Adrenal gland (tissue), 12 donors: ENCODE data around the gene POT1. TPM values are rescaled to one million over a fixed set of nuclear protein-coding genes. Genes with fewer than 3 reads are reported as not detected.

Experiments used
- DNase-seq, 7 donors: peaks; one replicate each; pipeline ENCODE4 v3.0.0-alpha.2; 2019 to 2020
- H3K27ac ChIP-seq, 5 donors: fragments of 200-600 bp; sonication (generic) in 4 of 5; 1 replicate in 3 of 5; 2 replicates in 2 of 5; pipeline versions ENCODE4 v1.5.1 to v1.8.0; 2016 to 2020; ENCODE audit warnings: mild to moderate bottlenecking in 1 of 5
- H3K27me3 ChIP-seq: fragments of 200-600 bp; 2 replicates; pipeline ENCODE4 v1.8.0; 2021
- H3K36me3 ChIP-seq, 2 donors: fragments of 200-600 bp; replicated peaks in 1 of 2; 1 replicate in 1 of 2; 2 replicates in 1 of 2; pipeline versions ENCODE4 v1.5.1 to v1.8.0; 2018 to 2022
- H3K4me1 ChIP-seq, 2 donors: fragments of 200-600 bp; replicated peaks in 1 of 2; 1 replicate in 1 of 2; 2 replicates in 1 of 2; pipeline versions ENCODE4 v1.5.1 to v1.8.0; 2018 to 2021
- H3K4me3 ChIP-seq, 4 donors: fragments of 200-600 bp; sonication (generic) in 3 of 4; one replicate each; pipeline ENCODE4 v1.5.1; 2016 to 2018
- H3K9me3 ChIP-seq, 3 donors: fragments of 200-600 bp; sonication (generic) in 1 of 3; replicated peaks in 1 of 3; 1 replicate in 2 of 3; 2 replicates in 1 of 3; pipeline versions ENCODE4 v1.5.1 to v1.8.0; 2016 to 2021
- CTCF ChIP-seq, 6 experiments: fragments of 450-650 bp in 4 of 6; fragments of 200-600 bp in 2 of 6; sonication (generic) in 1 of 6; IDR thresholded peaks; 1 replicate in 5 of 6; 2 replicates in 1 of 6; pipeline versions ENCODE4 v1.5.1 to v1.8.0; 2016 to 2021; ENCODE audit warnings: antibody characterized with exemption in 6 of 6, mild to moderate bottlenecking in 2 of 6, moderate library complexity in 1 of 6
- POLR2A ChIP-seq, 2 donors: fragments of 450-650 bp; IDR thresholded peaks; one replicate each; pipeline ENCODE4 v1.6.1; 2017; ENCODE audit warnings: antibody characterized with exemption in 2 of 2, mild to moderate bottlenecking in 2 of 2, moderate library complexity in 1 of 2
- WGBS, 4 donors: extraction: QIAGEN DNeasy Blood & Tissue Kit in 2 of 4; methylation state at CpG; one replicate each; pipeline versions ENCODE4 v1.1.5 to v1.1.7; 2013 to 2017; 5-methylcytosine and 5-hydroxymethylcytosine counted together
- intact Hi-C, 2 donors: fragments of 100-400 bp; cut with DNase I; formaldehyde crosslinking; loops; one replicate each; pipeline versions ENCODE4 v1.14.1 to v1.15.0; 2022 to 2023
- polyA plus RNA-seq, 3 donors: library from polyadenylated mRNA; stranded (reverse); fragments of 200-250 nt in 2 of 3; fragments of 350-450 nt in 1 of 3; fragmentation: Illumina TruSeq in 1 of 3; extraction: RNeasy Lipid Tissue Mini Kit (QIAGEN cat#74804) in 1 of 3; gene quantifications; one replicate each; pipeline ENCODE4 v1.2.3, GENCODE V29; 2013 to 2014
- total RNA-seq, 9 donors: library from RNA; depleted of rRNA in 4 of 9; stranded (reverse); fragments of >200 nt in 4 of 9; fragments of 120-200 nt in 1 of 9; fragmentation: NEBNext Ultra II Directional in 1 of 9; extraction: Animal tissue kit (Norgen Biotek cat#: 25700) in 1 of 9; gene quantifications; one replicate each; pipeline versions ENCODE4 v1.1.0 to v1.2.4, GENCODE V29; 2013 to 2023
- donor health status: healthy with polysubstance abuse.
- donor health status: Bipolar disorder and iron deficiency.
- donor health status: DM: yes; HTN: yes; CAD: no.
- donor health status: DM: no; HTN: no; CAD: no.
- donor health status: DM: no; HTN: no; CAD: no.
- donor health status: DM: yes; HTN: yes; CAD: no.

The POT1 gene
- total and polyA plus RNA-seq, 12 donors = 7.0 to 39.7 (median 27.7) TPM

GRCh38 chr7:124907490-124907889 is 22.1 kb downstream of the POT1 start:
- Histone ChIP-seq H3K9me3 (no peaks in the 10 kb centered on the region), H3K27ac (no peak overlapping the region), H3K4me3 (no peak overlapping the region), H3K36me3 (no peaks in the 10 kb centered on the region), H3K4me1 (no peaks in the 10 kb centered on the region), H3K27me3 (no peaks in the 10 kb centered on the region)
- no peak for DNase-seq
- WGBS, 4 donors = 70 to 92% (median 76%) methylated on average over 1 of the region's 1 CpG
- no peak for TF ChIP-seq CTCF (IDR thresholded peaks at IDR 0.05)
- TF ChIP-seq POLR2A (IDR thresholded peaks at IDR 0.05) = no peak
- intact Hi-C loops = no loop called here

GRCh38 chr7:124898531-124898930 is 31.1 kb downstream of the POT1 start:
- Histone ChIP-seq H3K4me3 (no peak overlapping the region), H3K27me3 (no peaks in the 10 kb centered on the region), H3K4me1 (no peaks in the 10 kb centered on the region), H3K9me3 (no peaks in the 10 kb centered on the region), H3K27ac (no peak overlapping the region), H3K36me3 (no peaks in the 10 kb centered on the region)
- intact Hi-C loops = no loop called here
- DNase-seq = no peak
- 83 to 96% (median 89%) methylated on average over 1 of the region's 1 CpG for WGBS, 4 donors
- TF ChIP-seq POLR2A (IDR thresholded peaks at IDR 0.05) (no peak), CTCF (IDR thresholded peaks at IDR 0.05) (no peak)

- H3K4me1 ChIP-seq = no peaks in the 10 kb centered on the region
- H3K4me3 ChIP-seq = no peak overlapping the region
- no peaks in the 10 kb centered on the region for H3K9me3 ChIP-seq
- peaks cover 0 to 12% of the 10 kb centered on the region in 2 donors for H3K36me3 ChIP-seq
- H3K27ac ChIP-seq = no peak overlapping the region
- TF ChIP-seq CTCF (IDR thresholded peaks at IDR 0.05) (no peak), POLR2A (IDR thresholded peaks at IDR 0.05) (no peak)
- DNase-seq = no peak
- intact Hi-C loops = no loop called here
- no peaks in the 10 kb centered on the region for H3K27me3 ChIP-seq
- 97 to 98% (median 98%) methylated on average over 3 of the region's 3 CpGs for WGBS, 4 donors
Measured at GRCh38 chr7:124896001-124896400, 33.6 kb downstream of the POT1 start.

- Histone ChIP-seq H3K4me1 (no peaks in the 10 kb centered on the region), H3K27ac (no peak overlapping the region), H3K27me3 (no peaks in the 10 kb centered on the region), H3K36me3 (peaks cover 0 to 19% of the 10 kb centered on the region in 2 donors), H3K9me3 (no peaks in the 10 kb centered on the region), H3K4me3 (no peak overlapping the region)
- TF ChIP-seq CTCF (IDR thresholded peaks at IDR 0.05) = no peak
- WGBS, 4 donors = 79 to 94% (median 87%) methylated on average over 1 of the region's 1 CpG
- no peak for DNase-seq
- intact Hi-C loops = no loop called here
Measured at GRCh38 chr7:124893140-124893827, 36.3 kb downstream of the POT1 start.
